Measurements from ENCODE around the gene DNAH10.

The DNAH10 gene, protein sequence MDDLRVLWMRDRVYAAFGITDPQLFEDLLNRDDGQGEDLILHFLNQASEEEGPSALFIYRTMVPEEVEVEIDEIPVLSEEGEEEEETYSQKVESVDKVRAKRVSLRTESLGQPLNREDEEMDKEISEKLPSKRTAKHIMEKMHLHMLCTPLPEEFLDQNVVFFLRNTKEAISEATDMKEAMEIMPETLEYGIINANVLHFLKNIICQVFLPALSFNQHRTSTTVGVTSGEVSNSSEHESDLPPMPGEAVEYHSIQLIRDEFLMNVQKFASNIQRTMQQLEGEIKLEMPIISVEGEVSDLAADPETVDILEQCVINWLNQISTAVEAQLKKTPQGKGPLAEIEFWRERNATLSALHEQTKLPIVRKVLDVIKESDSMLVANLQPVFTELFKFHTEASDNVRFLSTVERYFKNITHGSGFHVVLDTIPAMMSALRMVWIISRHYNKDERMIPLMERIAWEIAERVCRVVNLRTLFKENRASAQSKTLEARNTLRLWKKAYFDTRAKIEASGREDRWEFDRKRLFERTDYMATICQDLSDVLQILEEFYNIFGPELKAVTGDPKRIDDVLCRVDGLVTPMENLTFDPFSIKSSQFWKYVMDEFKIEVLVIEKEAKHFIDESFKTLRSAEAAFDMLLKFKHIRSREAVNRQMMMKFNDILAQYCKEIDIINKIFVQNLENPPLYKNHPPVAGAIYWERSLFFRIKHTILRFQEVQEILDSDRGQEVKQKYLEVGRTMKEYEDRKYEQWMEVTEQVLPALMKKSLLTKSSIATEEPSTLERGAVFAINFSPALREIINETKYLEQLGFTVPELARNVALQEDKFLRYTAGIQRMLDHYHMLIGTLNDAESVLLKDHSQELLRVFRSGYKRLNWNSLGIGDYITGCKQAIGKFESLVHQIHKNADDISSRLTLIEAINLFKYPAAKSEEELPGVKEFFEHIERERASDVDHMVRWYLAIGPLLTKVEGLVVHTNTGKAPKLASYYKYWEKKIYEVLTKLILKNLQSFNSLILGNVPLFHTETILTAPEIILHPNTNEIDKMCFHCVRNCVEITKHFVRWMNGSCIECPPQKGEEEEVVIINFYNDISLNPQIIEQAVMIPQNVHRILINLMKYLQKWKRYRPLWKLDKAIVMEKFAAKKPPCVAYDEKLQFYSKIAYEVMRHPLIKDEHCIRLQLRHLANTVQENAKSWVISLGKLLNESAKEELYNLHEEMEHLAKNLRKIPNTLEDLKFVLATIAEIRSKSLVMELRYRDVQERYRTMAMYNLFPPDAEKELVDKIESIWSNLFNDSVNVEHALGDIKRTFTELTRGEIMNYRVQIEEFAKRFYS (N-terminal part only)

DNA sequence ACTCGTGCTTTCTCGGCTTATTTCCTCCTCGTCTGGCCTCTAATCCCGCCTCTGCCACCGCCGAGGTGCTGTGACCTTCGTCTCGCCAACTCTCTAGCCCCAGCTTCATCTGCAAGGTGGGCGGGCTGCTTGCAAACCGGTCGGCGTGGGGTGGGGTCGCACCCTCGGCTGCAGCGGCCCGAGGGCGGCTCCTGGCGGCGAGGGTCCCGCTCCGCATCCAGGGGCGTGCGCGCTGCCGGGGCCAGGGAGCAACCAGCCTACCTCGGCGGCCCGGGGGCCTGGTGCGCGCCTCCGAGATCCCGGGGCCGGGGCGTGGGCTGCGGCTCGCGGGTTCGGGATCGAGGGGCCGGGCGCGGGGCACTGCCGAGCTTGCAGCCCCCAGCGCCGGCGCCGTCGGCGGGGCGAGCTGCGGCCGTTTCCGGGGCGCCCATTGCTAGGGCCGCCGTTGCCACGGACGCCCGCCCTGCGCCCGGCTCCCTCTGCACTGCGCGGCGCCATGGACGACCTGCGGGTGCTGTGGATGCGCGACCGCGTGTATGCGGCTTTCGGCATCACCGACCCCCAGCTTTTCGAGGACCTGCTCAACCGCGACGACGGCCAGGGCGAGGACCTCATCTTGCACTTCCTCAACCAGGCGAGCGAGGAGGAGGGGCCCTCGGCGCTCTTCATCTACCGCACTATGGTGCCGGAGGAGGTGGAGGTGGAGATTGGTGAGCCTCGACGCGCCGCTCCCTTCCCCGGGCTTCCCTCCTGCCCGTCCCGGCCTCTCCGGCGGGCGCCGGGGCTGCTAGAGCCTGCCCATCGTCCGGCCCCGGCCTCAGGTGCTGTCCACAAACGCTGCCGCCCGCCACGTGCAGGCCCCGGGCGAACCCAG is at the start of gene DNAH10:
Gene DNAH10 (plus strand): TSS at position 461 of the 874 bp plus-strand sequence. CDS start 36 bp downstream, at position 497.
- peak; percentile 79 for DNase-seq

DNA sequence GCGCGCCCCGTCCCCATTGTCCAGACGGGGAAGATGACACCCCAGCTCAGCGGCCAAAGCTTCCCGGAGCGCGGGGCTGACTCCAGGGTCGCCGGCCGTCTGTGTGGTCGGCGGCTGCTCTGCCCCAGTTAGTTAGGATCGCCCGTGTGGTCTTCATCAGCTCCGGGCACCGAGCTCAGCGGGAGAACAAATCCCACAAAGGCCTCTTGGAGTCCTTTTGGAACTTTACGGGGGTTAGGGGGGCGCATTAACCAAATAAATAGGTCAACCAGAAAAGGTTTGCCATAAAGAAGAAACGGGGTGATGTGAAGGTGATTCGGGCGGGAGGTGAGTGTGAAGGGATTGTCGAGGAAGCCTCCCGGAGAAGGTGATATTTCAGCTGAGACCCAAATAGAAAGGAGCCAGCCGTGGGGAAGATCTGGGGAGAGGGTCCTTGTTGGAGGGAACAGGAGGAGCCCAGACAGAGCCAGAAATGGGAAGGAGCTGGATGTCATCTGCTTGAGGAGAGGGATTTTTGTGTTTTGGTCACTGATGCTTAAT is 49.3 kb upstream of the DNAH10 start:
- peak; percentile 64 for DNase-seq

DNA sequence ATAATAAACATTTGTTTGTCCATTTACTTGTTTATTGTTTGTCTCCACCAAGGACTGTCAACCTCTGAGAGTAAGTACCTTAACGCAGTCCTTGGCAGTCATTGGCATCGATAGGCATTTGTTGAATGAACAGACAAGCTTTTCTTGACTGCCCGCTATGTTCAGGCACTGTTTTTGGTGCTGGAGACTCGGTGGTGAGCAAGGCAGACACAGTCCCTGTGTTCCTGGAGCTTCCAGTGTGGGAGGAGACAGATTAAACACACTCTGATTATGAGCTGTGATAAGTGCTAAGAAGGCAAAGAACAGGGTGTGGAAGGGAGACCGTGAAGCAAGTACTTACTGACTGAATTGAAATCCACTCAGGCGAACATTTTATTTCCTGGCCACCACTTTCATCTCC is 48.7 kb upstream of the DNAH10 start:
- DNase-seq, result peak; percentile 60

DNA sequence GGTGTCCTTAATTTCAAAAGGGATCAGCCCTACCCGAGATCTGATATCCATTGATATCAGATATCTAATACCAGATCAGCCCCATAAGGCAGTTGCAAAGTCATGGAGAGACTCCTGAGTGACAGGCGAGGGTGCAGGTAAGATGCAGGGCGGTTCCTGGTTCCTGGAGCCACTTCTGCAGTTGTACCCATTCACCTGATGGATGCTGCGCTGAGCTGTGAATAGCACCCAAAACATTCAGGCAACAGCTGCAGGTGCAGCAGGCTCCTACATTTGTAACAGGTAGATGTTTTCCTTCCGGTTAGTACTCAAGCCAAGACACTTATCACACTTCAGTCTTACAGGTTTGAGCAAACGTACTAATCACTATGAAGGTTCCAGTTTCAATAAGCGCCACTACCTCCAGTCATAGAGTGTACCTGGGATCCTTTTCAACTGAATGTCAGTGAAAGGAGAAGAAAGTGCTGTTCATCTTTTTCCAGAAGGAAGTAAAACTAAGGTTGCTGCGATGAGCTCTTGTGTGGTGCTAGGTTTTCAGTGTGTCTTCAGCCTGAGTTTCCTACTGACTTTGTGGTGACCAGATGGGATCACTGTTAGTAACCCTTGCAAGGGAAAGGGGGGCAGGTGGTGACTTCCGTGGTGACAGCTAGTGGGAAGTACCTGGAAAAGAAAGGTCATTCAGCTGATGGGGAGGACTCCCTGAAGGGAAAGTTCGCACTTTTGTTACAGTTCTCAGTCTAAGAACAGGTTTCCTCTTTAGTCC is 48.1 kb upstream of the DNAH10 start:
- peak; percentile 70 for DNase-seq

DNA sequence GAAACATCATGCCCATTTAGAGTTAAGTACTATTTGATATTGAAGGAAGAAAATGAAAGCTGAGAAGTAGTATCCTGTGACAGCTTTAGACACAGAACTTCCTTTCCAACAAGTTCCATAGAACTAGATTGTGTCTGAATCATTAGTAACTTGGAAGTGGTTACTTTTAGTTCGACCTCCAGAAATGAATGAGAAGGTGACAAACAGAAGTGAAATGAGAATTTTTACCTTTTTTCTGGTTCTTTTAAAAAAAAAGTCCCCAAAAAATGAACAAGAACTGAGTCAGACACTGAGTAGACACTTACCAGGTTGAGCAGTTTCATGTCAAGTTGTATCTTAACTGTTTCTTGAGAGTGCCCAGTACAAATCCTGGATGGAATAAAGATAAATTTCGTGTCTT is 46.9 kb upstream of the DNAH10 start:
- no peak for DNase-seq

DNA sequence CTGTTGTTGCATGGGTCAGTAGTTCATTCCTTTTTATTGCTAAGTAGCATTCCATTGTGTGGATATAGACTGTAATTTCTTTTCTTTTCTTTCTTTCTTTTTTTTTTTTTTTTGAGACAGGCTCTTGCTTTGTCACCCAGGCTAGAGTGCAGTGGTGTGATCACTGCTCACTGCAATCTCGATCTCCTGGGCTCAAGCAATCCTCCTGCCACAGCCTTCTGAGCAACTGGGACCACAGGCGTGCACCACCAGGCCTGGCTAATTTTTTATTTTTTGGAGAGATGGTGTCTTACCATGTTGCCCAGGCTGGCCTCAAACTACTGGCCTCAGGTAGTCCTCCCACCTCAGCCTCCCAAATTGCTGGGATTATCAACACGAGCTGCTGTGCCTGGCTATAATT is 44.8 kb upstream of the DNAH10 start:
- DNase-seq, result peak; percentile 5

DNA sequence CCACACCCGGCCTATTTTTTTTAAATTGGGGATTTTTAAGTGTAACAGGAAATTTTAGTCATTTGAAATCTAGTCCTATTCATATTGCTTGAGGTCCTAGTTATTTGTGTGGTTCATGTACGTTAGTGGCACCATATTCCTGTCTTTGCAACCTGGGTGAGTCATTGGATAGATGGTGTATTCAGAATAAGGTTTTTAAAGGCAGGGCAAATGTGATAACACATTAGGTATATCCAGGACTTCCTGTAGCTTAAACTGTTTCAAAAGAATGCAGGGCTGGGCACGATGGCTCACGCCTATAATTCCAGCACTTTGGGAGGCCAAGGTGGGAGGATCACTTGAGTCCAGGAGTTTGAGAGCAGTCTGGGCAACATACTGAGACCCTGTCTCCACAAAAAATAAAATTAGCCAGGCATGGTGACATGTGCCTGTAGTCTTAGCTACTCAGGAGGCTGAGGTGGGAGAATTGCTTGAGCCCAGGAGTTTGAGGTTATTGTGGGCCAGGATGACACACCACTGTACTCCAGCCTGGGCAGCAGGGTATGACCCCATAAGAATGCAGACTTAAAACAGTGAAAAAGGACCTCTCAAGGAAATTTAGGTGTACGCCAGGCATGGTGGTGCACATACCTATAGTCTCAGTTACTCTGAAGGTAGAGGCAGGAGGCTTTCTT is 41.8 kb upstream of the DNAH10 start:
- no peak for DNase-seq

DNA sequence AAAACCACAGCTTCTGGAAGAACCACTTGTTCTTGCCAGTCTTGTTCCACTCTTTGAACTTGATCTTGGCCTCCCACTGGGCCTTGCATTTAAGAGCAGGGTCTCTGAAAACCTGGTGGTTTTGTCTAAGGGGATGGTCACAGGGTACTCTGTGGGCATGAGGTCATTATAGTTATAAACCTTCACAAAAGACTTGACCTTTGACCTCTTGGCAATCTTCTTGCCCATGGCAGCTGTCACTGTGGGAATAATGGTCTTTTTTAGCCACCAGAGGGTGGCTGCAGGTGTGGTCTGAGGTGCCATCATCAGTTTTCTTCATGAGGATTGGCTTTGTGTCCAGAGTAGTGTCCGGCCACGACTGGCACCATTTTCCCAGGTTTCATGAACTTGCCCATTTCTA is 40.9 kb upstream of the DNAH10 start:
- peak; percentile 49 for DNase-seq

DNA sequence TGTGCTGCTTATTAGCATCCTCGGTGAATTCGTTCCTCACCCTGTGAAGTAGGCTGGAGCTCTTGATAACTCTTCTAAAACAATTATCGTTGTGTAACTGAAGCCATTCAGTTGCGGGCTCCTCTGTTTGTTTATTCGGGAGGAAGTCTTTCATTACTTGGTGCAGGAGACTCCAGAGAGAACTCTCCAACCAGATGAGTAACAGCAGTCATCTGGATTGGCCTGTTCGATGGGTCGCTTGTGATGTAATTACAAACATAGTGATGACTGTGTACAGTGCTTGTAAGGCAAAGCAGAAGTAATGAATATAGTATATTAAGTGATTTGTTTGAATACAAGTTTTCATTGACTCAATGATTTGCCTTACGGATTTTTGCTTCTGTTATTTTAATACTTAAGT is 39.1 kb upstream of the DNAH10 start:
- no peak for DNase-seq

DNA sequence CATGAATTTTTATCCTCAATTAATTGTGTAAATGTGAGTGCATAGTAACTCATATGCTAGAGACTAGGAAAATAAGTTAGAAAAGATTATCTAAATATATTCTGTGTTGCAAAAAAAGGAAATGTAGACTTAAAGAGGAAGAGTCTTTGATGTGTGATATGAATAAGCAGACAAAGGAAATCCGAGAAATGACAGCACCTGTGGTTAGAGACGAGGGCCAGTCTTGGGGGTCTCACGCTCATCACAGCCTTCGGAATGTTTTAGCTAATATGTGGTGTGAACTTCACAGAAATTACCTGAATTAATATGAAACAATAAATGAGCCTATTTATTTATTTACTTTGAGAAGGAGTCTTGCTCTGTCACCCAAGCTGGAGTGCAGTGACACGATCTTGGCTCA is 38.3 kb upstream of the DNAH10 start:
- DNase-seq, result no peak

DNA sequence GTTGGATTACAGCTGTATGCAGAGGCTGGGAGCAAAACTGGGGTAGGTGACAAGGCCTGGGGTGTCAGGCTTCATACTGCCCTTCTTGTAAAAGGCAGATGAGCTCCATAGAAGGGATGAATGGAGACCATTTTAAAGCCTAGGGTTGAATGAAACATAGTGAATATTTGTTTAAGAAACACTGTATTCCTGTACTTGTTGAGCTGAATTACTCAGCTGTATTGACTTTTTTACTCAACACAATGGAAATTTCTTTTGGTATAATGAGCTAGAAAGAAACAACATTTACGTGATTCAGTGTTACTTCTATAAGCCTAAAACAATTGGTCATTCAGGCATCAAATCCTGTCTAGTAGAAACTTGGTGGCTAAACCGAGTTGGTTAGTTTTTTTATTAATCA is 35.9 kb upstream of the DNAH10 start:
- no peak for DNase-seq

DNA sequence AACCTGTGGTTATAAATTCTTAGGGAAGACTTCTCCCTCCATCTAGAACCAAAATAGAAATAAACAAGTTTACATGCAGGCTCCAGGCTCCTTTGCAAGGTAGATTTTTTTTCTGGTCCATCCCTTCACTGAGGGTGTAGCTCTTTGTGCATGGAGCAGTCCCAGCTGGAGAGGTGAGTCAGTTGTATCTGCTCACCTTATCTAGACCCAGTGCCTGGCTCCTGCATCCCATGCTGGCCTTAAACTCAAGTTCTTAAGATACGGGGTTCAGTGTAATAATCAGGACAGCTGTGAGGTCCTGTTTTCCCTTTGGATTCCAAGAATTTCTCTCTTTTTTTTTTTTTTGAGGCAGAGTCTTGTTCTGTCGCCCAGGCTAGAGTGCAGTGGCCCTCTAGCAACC is 35.1 kb upstream of the DNAH10 start:
- no peak for DNase-seq

DNA sequence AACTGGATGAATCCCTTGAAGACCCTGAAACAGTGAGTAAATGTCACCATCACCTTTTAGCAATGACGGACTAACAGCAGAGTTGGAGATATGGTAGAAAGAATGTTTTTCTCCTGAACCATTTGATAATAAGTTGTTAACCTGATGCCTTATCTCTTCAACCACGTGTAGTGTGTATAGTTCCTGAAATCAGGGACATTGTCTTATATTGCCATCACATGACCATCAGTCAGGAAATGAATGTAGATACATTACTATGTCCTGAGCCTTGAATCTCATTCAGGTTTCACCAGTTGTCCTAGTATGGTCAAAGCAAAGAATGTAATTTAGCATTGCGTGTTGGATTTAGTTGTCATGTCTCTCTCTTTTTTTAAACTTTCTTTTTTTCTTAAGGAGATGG is 34.2 kb upstream of the DNAH10 start:
- no peak for DNase-seq

DNA sequence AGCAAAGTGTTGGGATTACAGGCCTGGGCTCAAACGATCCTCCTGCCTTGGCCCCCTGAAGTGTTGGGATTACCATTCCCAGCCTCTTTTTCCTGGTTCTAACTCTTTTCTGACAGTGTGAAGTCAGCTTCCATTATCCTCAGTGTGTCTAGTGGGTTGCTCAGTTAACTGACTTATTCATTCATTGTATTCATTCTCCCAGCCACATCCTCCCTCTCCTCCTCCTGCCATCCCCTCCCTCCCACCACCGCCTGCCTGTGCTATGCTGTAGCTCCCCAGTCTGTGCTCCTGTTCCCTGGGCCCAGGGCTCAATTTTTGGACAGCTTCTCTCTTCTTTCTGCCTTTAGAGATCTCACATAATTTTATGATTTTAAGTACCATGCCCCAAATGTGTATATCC is 30.5 kb upstream of the DNAH10 start:
- no peak for DNase-seq

DNA sequence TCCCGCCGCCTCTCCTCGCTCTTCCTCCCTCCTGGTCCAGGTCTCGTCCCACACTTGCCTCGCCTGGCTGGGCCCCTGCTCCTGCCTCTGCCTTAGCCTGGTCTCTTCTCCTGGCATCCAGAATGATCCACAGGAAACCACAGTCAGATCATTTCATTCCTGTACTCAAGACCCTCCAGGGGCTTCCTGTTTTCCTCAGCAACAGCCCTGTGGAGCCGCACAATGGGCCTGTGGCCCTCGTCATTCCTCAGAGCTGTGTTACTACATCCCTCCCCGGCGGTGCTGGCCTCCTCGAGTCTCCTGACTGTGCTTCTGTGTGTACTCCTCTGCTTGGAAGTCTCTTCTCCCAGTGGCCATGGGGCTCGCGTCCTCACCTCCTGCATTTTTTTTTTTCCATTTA is 29.9 kb upstream of the DNAH10 start:
- DNase-seq, result no peak

DNA sequence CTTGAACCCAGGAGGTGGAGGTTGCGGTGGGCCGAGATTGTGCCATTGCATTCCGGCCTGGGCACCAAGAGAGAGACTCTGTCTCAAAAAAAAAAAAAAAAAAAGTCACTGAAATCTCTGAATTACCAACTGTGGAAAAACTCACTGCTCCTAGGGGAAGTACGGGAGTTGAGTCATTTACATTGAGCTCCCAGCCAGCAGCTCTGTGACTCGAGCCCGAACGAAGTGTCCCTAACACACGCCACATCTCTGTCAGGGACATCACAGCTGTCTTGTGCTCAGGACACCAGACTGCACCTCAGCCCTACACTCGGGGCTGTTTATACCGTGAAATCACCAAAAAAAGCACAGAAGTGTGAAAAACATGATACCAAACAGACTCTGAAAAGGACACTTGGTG is 28.9 kb upstream of the DNAH10 start:
- no peak for DNase-seq

DNA sequence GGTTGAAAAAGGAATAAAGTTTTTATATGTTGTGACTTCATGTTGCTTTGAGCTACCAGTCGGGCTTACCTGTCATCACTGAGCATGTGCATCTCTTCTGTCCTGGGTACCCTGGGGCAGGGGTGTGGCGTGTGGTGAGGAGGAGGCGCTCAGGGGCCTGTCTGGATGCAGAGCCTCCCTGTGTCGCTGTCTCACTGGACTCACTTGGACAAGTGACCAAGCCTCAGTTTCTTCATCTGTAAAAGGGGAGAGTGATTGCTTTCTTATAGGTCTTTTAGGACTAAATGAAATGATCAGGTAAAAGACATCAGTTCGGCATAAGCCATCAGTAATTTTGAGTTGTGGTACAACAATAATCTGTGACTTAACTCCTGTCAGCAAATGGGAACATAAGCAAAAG is 27.8 kb upstream of the DNAH10 start:
- DNase-seq, result no peak

DNA sequence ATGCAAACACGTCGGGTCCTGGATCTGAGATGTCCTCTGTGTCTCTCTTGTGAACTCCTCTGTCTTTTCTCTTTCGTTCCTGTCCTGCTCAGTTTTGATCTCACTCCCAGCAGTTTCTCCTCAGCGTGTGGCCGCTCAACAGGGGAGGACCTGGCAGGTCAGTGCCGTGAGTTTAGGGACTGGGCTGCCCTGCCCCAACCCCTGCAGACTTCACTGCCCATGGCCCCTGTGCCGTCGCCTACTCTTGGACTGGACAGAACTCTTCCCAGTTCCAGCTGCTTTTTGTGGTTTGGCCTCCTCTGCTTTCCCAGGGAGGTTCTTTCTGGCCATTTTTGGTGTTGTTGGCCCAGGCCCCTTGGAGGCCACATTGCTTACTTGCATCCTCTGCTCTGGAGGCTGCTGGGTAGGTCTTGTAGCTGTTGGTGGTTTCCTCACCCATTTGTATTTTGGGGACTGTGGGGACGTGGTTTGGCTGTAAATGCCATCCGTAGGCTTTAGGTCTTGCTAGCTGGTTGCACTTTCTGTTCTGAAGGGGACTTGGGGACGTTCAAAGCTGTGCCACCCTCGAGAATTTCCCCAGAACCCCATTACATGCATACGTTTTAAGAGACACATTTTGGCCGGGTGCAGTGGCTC is 20.0 kb upstream of the DNAH10 start:
- no peak for DNase-seq

DNA sequence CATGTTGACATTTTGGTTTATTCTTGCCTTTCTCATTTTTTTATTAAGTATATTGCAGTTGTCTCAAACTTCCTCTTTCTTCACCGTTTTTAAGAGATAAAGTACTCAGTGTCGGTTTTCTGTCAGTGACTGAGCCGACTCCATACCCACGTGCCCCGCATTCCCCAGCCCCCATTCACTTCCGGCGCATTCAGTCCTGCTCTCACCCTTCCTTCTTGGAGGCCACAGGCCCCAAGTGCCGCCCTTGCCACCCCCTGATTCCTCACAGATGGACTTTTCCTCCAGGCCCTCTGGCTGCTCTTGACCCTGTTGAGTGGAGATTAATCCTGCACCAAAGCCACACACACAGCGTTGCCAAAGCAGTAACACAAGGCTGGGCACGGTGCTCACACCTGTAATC is 19.1 kb upstream of the DNAH10 start:
- no peak for DNase-seq

DNA sequence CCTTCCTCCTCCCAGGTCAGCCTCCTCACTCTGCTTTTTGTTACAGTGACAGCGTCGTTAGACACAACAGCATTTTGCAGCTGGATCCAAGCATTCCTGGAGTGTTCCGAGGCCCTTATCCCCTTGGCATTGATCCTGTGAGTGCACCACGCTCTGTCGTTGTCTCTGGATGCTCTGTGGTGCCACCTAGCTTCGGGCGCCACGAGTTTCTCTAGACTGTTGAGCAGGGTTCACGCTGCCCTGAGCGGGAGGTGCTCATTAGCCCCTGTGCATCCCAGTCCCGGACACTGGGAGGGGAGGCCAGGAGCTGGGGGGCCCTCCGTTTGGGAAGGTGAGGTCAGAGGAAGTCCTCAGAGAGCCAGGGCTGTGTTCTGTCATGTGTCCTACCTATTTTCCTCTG is 17.3 kb upstream of the DNAH10 start:
- DNase-seq, result no peak

Measured in activated CD8-positive, alpha-beta memory T cell treated with anti-CD3 and anti-CD28 coated beads for 24 hours (primary cell).